ENCODE results near the gene SUPT3H. TPM values are rescaled to one million over a fixed set of nuclear protein-coding genes. Genes with fewer than 3 reads are reported as not detected.

SUPT3H gene
- total and polyA plus RNA-seq, 2 of the 8 experiments (the other 6 are each of a cell fraction or from before 2014, with no cell fraction given), result 18.8 to 23.0 TPM

GRCh38 chr6:45094831-45095230 lies 282.9 kb downstream of the SUPT3H start (continued):
- TF ChIP-seq CBX8 (IDR thresholded peaks at IDR 0.05; ENCODE audit: borderline replicate concordance, low read depth, low read length) (no peak), BRCA1 (IDR thresholded peaks at IDR 0.05; ENCODE audit: low read depth, low read length) (no peak), SIRT6 (IDR thresholded peaks at IDR 0.05; ENCODE audit: low read length) (no peak), BACH1 (IDR thresholded peaks at IDR 0.05; ENCODE audit: low read length) (no peak)
- TF ChIP-seq, protein P1, sequence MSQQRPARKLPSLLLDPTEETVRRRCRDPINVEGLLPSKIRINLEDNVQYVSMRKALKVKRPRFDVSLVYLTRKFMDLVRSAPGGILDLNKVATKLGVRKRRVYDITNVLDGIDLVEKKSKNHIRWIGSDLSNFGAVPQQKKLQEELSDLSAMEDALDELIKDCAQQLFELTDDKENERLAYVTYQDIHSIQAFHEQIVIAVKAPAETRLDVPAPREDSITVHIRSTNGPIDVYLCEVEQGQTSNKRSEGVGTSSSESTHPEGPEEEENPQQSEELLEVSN (IDR thresholded peaks at IDR 0.05), result no peak
